OCI-LY1 (cell line): Measurements from ENCODE around the gene HBA1.
"Not testable (repeated sequence)": the region's sequence is repeated elsewhere in the genome, so short reads cannot be mapped to it uniquely, and the experiment has no call there.

Experiments used
- H2AFZ ChIP-seq: fragments of 200-600 bp; sonication (generic), shearing (Covaris generic); 2 replicates; pipeline ENCODE4 v1.6.0; 2014; ENCODE audit warnings: antibody characterized with exemption, mild to moderate bottlenecking, low read length
- H3F3A ChIP-seq: fragments of 200-600 bp; sonication (generic), shearing (Covaris generic); 2 replicates; pipeline ENCODE4 v1.6.0; 2014; ENCODE audit warnings: mild to moderate bottlenecking, antibody characterized with exemption, low read length, moderate library complexity; ENCODE audit not compliant: insufficient read depth
- H3K27ac ChIP-seq: fragments of 200-600 bp; sonication (generic); 2 replicates; pipeline ENCODE4 v1.5.1; 2014; ENCODE audit warnings: low read length, mixed run types, mild to moderate bottlenecking, low read depth; ENCODE audit not compliant: poor library complexity, severe bottlenecking
- H3K27me3 ChIP-seq: fragments of 200-600 bp; sonication (generic); 2 replicates; pipeline ENCODE4 v1.6.0; 2014; ENCODE audit warnings: antibody characterized with exemption, mild to moderate bottlenecking, low read length, moderate library complexity; ENCODE audit not compliant: insufficient read depth
- H3K36me3 ChIP-seq: fragments of 200-600 bp; sonication (generic); 2 replicates; pipeline ENCODE4 v1.6.1; 2014; ENCODE audit warnings: mild to moderate bottlenecking, antibody characterized with exemption, low read length, moderate library complexity, mixed read lengths; ENCODE audit not compliant: insufficient read depth
- H3K4me1 ChIP-seq: fragments of 200-600 bp; sonication (generic); 2 replicates; pipeline ENCODE4 v1.5.1; 2014; ENCODE audit warnings: mild to moderate bottlenecking, low read length, moderate library complexity; ENCODE audit not compliant: insufficient read depth, severe bottlenecking
- H3K4me2 ChIP-seq: fragments of 200-600 bp; sonication (generic), shearing (Covaris generic); 2 replicates; pipeline ENCODE4 v1.6.1; 2014; ENCODE audit warnings: low read length
- H3K4me3 ChIP-seq: fragments of 200-600 bp; sonication (generic); 2 replicates; pipeline ENCODE4 v1.5.1; 2014; ENCODE audit warnings: low read length, low read depth, mild to moderate bottlenecking, mixed read lengths; ENCODE audit not compliant: poor library complexity, severe bottlenecking
- H3K79me2 ChIP-seq: fragments of 200-600 bp; shearing (Covaris generic); 2 replicates; pipeline ENCODE4 v1.6.1; 2016; ENCODE audit warnings: mixed run types, low read length, mixed read lengths; ENCODE audit not compliant: insufficient read depth
- H3K9ac ChIP-seq: fragments of 200-600 bp; sonication (generic), shearing (Covaris generic); 2 replicates; pipeline ENCODE4 v1.6.1; 2014; ENCODE audit warnings: mild to moderate bottlenecking, low read length, mixed read lengths
- H3K9me2 ChIP-seq: fragments of 200-600 bp; sonication (generic), shearing (Covaris generic); 2 replicates; pipeline ENCODE4 v1.6.1; 2014; ENCODE audit warnings: low read depth, mild to moderate bottlenecking, low read length, mixed read lengths
- H3K9me3 ChIP-seq: fragments of 200-600 bp; shearing (Covaris generic); 2 replicates; pipeline ENCODE4 v1.6.1; 2014; ENCODE audit warnings: low read length, mixed read lengths
- H4K20me1 ChIP-seq: fragments of 200-600 bp; sonication (generic), shearing (Covaris generic); 2 replicates; pipeline ENCODE4 v1.6.0; 2016; ENCODE audit warnings: mild to moderate bottlenecking, low read length; ENCODE audit not compliant: insufficient read depth
- CTCF ChIP-seq: fragments of 200-600 bp; sonication (generic), shearing (Covaris generic); IDR thresholded peaks from 2 replicates; pipeline ENCODE4 v1.5.1; 2017; ENCODE audit warnings: mild to moderate bottlenecking, antibody characterized with exemption, low read length, moderate library complexity, mixed read lengths
- EZH2 ChIP-seq: fragments of 200-600 bp; sonication (generic), shearing (Covaris generic); IDR thresholded peaks from 2 replicates; pipeline ENCODE4 v1.8.0; 2017; ENCODE audit warnings: borderline replicate concordance, mixed run types, mild to moderate bottlenecking, antibody characterized with exemption, low read length, moderate library complexity, mixed read lengths

HBA1 gene

GRCh38 chr16:149024-149660 is 27.3 kb upstream of the HBA1 start:
- Histone ChIP-seq H3K4me1 (peaks cover 3% of the 10 kb centered on the region), H3F3A (no peaks in the 10 kb centered on the region), H4K20me1 (no peaks in the 10 kb centered on the region), H2AFZ (no peak overlapping the region), H3K9ac (no peak overlapping the region), H3K4me3 (no peak overlapping the region), H3K27me3 (peaks cover 6% of the 10 kb centered on the region; the same call in 1 of the 2 replicates), H3K79me2 (no peaks in the 10 kb centered on the region), H3K36me3 (no peaks in the 10 kb centered on the region), H3K9me2 (no peaks in the 10 kb centered on the region), H3K4me2 (no peak overlapping the region), H3K9me3 (no peaks in the 10 kb centered on the region), H3K27ac (no peak overlapping the region)
- TF ChIP-seq CTCF (no peak), EZH2 (no peak)

- Histone ChIP-seq H2AFZ (no peak within 1 kb of the TSS), H3K9me3 (no peaks in the 10 kb centered on the region), H3F3A (no peaks in the 10 kb centered on the region), H4K20me1 (no peaks in the 10 kb centered on the region), H3K4me3 (no peak within 1 kb of the TSS), H3K9me2 (no peaks in the 10 kb centered on the region), H3K9ac (no peak within 1 kb of the TSS), H3K79me2 (no peaks in the 10 kb centered on the region), H3K4me1 (peaks cover 4% of the 10 kb centered on the region), H3K36me3 (no peaks in the 10 kb centered on the region), H3K27me3 (peaks cover 12% of the 10 kb centered on the region; the same call in 1 of the 2 replicates), H3K4me2 (no peak within 1 kb of the TSS), H3K27ac (no peak within 1 kb of the TSS)
- TF ChIP-seq EZH2 (no peak), CTCF (no peak)
Observed at GRCh38 chr16:152141-153128, 24.0 kb upstream of the HBA1 start, which contains the start of gene HBZ. TSS of gene HBZ (plus strand) at chr16:152644. CDS start at chr16:152910, 266 bp downstream.

- H3K9me3 ChIP-seq, H3K27ac ChIP-seq, H4K20me1 ChIP-seq, H3K4me2 ChIP-seq, H3K36me3 ChIP-seq, H3K4me3 ChIP-seq, H3K4me1 ChIP-seq, H2AFZ ChIP-seq, H3K79me2 ChIP-seq, H3K9me2 ChIP-seq, H3K9ac ChIP-seq, H3F3A ChIP-seq: not testable (repeated sequence)
- peaks cover 12% of the 10 kb centered on the region; the same call in 1 of the 2 replicates for H3K27me3 ChIP-seq
Observed at GRCh38 chr16:153129-153521, 23.4 kb upstream of the HBA1 start.

GRCh38 chr16:153550-154216 is 22.8 kb upstream of the HBA1 start:
- H3K79me2 ChIP-seq, H4K20me1 ChIP-seq, H3K4me3 ChIP-seq, H3K36me3 ChIP-seq, H3K9me2 ChIP-seq, H3K4me1 ChIP-seq, H3K27ac ChIP-seq, H3F3A ChIP-seq, H3K9ac ChIP-seq, H3K4me2 ChIP-seq, H2AFZ ChIP-seq, H3K9me3 ChIP-seq: not testable (repeated sequence)
- peaks cover 12% of the 10 kb centered on the region; the same call in 1 of the 2 replicates for H3K27me3 ChIP-seq
